Measurements from ENCODE around the gene CPSF4.

DNA sequence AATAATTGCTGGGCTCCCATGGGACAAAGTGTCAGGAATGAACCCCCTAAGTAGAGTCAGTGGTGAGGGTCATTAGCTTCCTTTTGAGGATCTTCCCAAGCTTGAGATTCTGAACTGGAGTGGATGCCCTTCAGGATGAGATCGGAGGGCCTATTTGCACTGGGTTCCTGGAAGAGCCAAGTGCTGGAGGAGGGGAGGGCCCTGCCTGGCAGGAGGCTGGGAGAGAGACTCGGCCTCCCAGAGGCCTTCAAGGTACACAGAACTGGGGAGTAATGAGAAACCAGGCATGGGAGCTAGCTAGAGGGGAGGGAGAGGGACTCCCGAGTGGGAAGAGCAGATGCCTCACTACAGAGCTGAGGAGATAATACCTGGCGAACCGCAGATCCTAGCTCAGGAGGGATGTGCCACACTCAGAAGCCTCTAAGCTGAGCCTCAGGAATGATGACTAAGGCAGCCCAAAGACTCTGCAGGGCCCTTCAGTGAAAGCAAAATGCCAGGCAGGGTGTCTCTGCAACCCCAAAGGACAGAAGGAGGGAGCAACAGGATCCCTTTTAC is 39.8 kb upstream of the CPSF4 start:
- TF ChIP-seq EZH2 (IDR thresholded peaks at IDR 0.05; ENCODE audit: low read length, missing control alignments), result no peak
- TF ChIP-seq, protein P1, sequence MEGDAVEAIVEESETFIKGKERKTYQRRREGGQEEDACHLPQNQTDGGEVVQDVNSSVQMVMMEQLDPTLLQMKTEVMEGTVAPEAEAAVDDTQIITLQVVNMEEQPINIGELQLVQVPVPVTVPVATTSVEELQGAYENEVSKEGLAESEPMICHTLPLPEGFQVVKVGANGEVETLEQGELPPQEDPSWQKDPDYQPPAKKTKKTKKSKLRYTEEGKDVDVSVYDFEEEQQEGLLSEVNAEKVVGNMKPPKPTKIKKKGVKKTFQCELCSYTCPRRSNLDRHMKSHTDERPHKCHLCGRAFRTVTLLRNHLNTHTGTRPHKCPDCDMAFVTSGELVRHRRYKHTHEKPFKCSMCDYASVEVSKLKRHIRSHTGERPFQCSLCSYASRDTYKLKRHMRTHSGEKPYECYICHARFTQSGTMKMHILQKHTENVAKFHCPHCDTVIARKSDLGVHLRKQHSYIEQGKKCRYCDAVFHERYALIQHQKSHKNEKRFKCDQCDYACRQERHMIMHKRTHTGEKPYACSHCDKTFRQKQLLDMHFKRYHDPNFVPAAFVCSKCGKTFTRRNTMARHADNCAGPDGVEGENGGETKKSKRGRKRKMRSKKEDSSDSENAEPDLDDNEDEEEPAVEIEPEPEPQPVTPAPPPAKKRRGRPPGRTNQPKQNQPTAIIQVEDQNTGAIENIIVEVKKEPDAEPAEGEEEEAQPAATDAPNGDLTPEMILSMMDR (conservative IDR thresholded peaks at IDR 0.05 in 1 of 2, IDR thresholded peaks at IDR 0.05 in 1 of 2; ENCODE audit: low read depth in 1 of 2, low read length in 2 of 2), result no peak

All from fibroblast of lung (primary cell).